Bronchus fibroblast of lung (primary cell): ENCODE data around the gene GP2. TPM values are rescaled to one million over a fixed set of nuclear protein-coding genes. Genes with fewer than 3 reads are reported as not detected.

Source experiments
- total RNA-seq: library from RNA; depleted of rRNA; stranded (reverse); fragments of >200 nt; gene quantifications from 2 replicates; pipeline ENCODE4 v1.2.3, GENCODE V29; 2015

The GP2 gene
- not detected in 2 replicates for total RNA-seq

DNA sequence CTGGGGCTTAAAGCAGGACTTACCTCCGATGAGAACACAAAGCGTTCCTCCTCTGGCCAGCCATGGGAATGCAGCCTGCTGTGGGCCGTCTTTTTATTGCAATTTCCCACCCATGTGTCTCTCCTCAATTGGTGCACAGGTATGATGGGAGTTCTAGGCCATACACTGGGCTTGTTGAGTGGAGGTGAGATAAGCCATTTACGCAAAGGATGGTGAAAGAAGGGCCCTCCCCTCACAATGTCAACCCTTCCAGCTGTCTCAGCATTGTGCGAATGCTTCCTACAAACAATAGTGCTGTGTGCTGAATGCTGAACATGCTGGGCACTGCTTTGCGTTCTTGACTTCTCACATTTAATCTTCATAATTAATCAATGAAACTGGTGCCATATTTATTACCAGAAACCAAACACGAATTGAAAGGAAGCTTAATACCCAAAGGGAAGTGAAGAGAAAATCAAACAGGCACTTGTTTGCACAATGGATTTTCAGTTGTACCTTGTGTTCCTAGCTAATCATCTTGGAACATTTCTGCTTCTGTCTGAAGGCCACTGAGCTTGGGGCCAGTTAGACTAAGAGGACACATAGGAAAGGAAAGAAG, at the start of gene GP2:
GP2 (minus strand) TSS at position 70 of the 598 bp plus-strand sequence. CDS start 1,082 bp downstream, outside the sequence.

DNA sequence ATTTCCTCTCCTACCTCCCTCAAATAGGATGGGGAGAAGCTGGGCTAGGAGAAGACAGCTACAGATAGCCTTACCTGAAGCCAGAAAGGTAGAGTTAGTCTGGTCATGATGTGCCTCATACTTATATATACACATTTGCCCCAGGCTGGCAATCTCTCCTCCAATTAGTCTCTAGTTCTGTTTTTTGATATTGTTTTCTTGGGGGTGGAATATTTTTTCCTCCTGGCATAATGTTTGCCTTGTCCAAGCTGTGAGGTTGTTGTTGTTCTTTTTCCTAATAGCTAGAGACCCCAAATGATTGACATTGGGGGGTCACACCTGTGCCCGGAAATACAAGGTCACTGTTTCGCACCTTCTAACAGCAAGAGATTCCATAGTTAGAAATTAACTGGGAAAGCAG, 25.3 kb upstream of the GP2 start, which contains the start of gene UMOD:
UMOD (minus strand) TSS at position 101 of the 400 bp plus-strand sequence. CDS start 1,978 bp downstream, outside the sequence.

Other genes with a start within 250 kb of the GP2 start
- gene UMOD, start 25.2 kb upstream of the GP2 start, total RNA-seq: not detected in 2 replicates
- gene PDILT, start 77.2 kb upstream of the GP2 start, total RNA-seq: not detected in 2 replicates
- gene ACSM5, start 82.0 kb upstream of the GP2 start, total RNA-seq: under 0.01 TPM in 1 of 2 replicates, not detected in the other
- gene ACSM2A, start 124.0 kb upstream of the GP2 start, total RNA-seq: not detected in 2 replicates
- not detected in 2 replicates for gene ACSM2B, start 248.9 kb upstream of the GP2 start, total RNA-seq